NCI-H446 (cell line): Measurements from ENCODE around the gene ZNF552.
"Not testable (repeated sequence)": the region's sequence is repeated elsewhere in the genome, so short reads cannot be mapped to it uniquely, and the experiment has no call there.

ENCODE experiments used
- DNase-seq, 2 experiments: peaks; one replicate each; lab custom pipeline; 2025; lab: John Stamatoyannopoulos, UW

The ZNF552 gene

DNA sequence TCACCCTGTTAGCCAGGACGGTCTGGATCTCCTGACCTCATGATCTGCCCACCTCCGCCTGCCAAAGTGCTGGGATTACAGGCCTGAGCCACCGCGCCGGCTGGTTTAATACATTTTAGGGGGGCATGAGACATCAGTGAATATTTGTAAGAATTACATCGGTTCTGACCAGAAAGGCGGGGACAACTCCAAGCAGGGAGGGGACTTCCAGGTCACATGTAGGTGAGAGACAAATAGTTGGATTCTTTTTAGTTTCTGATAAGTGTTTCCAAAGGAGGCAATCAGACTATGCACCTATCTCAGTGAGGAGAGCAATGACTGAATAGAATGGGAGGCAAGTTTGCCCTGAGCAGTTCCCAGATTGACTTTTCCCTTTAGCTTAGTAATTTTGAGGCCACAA lies 3.7 kb upstream of the ZNF552 start:
- no peak for DNase-seq

DNA sequence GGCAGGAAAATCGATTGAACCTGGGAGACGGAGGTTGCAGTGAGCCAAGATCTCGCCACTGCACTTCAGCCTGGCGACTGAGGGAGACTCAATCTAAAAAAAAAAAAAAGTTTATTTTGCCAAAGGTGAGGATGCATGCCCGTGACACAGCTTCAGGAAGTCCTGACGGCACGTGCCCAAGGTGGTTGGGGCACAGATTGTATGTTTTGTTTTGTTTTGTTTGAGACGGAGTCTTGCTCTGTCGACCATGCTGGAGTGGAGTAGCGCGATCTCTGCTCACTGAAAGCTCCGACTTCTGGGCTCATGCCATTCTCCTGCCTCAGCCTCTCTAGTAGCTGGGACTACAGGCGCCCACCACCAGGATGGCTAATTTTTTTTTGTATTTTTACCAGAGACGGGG lies 3.3 kb upstream of the ZNF552 start:
- DNase-seq: no peak

GRCh38 chr19:57816652-57817051 lies 1.9 kb upstream of the ZNF552 start:
- no peak for DNase-seq

DNA sequence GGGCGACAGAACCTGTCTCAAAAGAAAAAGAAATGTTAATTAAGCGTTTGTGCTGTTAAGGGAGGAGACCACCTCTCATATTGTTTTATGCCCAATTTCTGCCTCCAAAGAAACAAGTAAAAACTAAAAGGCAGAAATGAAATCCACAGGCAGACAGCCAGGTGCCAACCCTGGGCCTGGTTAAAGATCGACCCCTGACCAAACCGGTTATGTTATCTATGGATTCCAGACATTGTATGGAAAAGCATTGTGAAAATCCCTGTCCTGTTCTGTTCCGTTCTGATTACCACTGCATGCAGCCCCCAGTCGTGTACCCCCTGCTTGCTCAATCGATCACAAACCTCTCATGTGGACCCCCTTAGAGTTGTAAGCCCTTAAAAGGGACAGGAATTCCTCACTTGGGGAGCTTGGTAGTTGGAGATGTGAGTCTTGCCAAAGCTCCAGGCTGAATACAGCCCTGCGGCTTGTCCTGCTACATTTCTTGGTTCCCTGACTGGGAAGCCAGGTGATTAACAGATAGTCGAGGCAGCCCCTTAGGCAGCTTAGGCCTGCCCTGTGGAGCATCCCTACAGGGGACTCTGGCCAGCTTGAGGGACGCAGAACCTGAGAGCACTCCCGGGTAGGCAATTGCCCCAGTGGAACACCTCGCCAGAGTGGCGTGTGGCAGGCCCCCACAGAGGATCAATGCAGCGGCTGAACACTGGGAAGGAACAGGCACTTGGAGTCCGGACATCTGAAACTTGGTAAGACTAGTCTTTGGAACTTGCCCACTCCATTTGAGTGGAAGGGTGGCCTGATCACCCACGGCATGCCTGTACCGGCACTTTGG lies 748 bp upstream of the ZNF552 start:
- no peak for DNase-seq

DNA sequence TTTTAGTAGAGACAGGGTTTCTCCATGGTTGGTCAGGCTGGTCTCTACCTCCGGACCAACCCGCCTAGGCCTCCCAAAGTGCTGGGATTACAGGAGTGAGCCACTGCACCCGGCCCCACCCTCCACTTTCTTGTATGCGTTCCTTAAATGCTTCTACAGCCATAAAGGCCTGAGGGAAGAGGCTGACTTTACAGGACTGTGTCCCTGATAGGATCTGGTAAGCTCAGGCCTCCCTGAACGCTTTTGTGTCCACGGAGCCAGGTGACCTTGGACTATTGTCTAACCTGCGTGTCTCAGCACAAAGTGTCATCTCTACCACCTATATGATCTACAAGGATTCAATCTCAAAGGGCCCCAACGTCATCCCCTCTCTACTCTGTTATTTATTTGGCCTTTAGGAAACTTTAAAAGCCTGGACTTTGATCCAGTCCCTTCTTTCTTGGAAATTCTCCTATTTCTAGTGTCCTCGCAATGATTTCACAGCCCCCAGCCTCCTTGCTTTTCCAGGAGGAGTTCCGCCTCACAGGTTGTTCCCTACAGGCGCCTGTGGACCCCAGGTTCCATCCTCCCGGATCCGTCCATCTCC lies 701 bp downstream of the ZNF552 start:
- no peak for DNase-seq

GRCh38 chr19:57812975-57813820 lies 1.5 kb downstream of the ZNF552 start:
- DNase-seq: not testable (repeated sequence)

DNA sequence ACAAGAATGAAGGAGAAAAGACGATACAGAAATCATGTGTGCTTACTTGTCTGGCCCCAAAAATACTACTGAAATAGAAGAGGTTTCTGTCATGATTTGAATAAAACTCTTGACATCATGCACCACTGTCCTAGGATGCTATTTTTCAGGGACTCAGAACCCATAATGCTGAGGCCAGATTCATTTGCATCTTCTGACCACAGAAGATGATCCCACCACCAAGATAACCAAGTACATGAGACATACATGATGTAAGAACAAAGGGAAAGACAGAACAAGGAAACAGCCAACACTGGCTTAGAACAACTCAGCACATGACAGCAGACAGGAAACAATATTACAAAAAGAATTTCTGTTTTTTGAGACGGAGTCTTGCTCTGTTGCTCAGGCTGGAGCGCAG lies 2.5 kb downstream of the ZNF552 start:
- DNase-seq: no peak

DNA sequence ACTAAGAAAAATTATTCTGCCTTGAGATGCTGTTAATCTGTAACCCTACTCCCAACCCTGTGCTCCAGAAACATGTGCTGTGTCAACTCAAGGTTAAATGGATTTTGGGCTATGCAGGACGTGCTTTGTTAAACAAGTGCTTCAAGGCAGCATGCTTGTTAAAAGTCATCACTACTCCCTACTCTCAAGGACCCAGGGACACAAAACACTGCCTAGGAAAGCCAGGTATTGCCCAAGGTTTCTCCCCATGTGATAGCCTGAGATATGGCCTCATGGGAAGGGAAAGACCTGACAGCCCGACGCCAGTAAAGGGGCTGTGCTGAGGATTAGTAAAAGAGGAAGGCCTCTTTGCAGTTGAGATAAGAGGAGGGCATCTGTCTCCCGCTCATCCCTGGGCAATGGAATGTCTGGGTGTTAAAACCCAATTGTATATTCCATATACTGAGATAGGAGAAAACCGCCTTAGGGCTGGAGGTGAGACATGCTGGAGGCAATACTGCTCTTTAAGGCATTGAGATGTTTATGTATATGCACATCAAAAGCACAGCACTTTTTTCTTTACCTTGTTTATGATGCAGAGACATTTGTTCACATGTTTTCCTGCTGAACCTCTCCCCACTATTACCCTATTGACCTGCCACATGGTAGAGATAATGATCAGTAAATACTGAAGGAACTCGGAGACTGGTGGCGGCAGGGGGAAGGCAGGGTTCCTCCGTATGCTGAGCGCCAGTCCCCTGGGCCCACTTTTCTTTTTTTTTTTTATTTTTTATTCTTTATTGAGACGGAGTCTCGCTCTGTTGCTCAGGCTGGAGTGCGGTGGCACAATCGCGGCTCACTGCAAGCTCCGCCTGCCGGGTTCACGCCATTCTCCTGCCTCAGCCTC lies 4.1 kb downstream of the ZNF552 start:
- DNase-seq: not testable (repeated sequence)

DNA sequence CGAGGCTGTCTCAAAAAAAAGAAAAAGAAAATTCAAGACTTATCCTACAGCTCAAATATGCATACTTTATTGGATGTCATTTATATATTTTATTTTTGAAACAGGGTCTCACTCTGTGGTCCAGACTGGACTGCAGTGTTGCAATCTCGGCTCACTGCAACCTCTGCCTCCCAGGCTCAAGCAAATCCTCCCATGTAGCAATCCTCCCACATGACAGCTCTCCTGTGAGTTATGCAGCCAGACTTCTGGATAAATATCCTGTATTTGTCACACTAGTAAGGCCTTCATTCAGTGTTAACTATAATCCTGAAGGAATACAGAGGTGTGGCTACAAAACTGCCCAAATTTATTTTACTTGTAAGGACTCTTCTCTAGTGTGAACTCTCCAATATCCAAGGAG lies 7.2 kb downstream of the ZNF552 start:
- no peak for DNase-seq

DNA sequence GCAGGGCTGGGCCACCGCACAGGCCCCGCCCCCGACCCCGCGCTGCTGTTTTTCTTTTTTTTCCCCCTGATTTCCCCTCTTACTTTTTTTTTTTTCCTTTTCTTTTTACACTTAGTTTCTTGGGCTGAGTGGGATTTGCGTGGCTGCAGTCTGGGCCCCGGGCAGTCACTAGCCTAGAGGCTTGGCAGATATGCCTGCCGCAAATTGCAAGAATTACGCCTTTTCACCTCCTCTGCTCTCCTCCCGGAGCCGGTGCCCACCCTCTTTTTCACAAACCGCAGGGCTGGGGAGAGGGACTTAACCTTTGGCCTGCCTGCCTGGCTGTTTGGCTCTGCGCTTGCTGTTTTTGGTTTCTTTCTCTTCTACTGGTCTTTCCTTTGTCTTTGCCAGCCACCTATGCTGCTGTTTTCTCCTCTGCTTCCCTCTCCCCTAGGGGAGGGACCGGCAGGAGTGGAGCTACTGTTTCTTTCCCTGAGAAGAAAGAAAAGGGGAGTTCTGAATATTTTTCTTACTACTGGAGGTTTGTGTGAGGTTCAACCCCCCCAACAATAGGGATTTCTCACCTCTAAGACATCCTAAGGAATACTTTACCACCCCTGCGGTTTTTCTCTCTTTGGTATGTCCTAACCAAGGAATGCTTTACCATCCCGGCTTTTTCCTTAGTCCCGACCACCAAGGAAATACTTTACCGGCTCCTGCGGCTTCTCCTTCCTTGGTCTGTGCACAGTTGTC lies 11.0 kb downstream of the ZNF552 start:
- DNase-seq: no peak

GRCh38 chr19:57803265-57803593 lies 11.5 kb downstream of the ZNF552 start:
- no peak for DNase-seq

- no peak for DNase-seq
Measured at GRCh38 chr19:57802269-57802668, 12.4 kb downstream of the ZNF552 start.

- DNase-seq: no peak
Measured at GRCh38 chr19:57800696-57801095, 14.0 kb downstream of the ZNF552 start.

GRCh38 chr19:57796580-57796979 lies 18.1 kb downstream of the ZNF552 start:
- DNase-seq: not testable (repeated sequence)

- no peak for DNase-seq
Measured at GRCh38 chr19:57789288-57789687, 25.4 kb downstream of the ZNF552 start.

- DNase-seq: no peak
Measured at GRCh38 chr19:57788114-57788692, 26.5 kb downstream of the ZNF552 start.

DNA sequence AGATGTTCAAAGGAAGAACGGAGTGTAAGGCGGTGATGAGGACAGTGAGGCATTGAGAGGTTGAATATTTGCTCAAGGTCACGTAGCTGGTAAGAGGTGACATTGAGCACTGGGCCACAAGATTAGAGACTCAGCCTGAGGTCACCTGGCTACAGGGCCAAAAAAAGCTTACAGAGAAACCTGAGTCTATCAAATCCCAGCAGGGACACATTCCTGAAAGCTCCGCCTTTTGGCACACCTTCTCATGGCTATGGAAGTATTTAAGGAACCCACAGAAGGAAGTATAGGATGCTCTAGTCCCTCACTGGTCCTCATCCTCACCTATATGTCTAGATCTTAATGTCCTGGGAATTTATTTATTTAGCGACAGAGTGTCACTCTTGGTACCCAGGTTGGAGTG lies 27.8 kb downstream of the ZNF552 start:
- no peak for DNase-seq

GRCh38 chr19:57786286-57786685 lies 28.4 kb downstream of the ZNF552 start:
- no peak for DNase-seq

GRCh38 chr19:57779220-57779845 lies 35.4 kb downstream of the ZNF552 start:
- DNase-seq: no peak

DNA sequence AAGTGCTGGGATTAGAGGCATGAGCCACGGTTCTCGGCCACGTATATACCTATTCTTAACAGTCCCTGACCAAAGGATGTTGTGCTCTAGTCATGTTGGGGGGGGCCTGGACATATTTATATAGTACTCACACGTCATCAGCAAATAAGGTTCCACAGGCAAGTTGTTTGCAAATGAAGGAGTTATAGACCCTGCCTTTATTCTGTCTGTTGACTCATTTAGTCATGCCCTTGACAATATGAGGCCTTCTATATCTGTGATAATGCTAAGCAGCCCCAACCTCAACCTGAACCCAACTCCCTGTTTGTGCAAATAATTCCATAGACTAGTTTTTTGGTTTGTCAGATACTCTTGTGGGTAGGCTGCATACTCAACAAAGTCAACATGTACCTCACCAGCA lies 36.4 kb downstream of the ZNF552 start:
- no peak for DNase-seq
